ENCODE data around the gene NAALADL2.

Gene NAALADL2

DNA sequence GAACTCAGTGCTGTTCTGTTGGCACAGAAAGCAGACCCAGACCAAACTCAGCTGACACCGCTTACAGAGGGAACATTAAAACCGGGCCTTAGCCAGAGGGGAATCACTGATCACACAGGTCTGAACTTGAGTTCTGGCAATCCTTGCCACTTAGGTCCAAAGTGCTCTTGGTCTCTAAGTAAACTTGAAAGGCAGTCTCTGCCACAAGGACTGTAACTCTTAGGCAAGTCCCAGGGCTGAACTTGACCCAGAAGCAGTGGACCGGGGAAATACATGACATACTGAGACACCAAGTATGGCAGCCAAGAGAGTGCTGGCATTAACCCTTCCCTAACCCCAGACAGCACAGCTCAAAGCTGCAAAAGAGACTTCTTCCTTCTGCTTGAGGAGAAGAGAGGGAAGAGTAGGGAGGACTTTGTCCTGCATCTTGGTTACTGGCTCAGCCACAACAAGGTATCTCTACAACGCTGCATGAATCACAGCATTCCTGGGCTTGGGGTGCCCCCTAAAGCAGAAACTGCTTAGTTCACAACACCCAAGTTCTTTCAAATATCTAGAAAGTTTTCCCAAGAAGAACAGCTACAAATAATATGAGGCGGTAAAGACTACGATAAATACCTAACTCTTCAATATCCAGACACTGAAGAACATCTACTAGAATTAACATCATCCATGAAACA, 32.5 kb downstream of the NAALADL2 start:
- peak; percentile 13 for DNase-seq
- Histone ChIP-seq H3K4me1 (no peaks in the 10 kb centered on the region), H3K4me3 (ENCODE audit: low read depth, low read length) (no peak overlapping the region), H3K9me3 (no peaks in the 10 kb centered on the region), H3K36me3 (no peaks in the 10 kb centered on the region), H3K27me3 (no peaks in the 10 kb centered on the region)
- TF ChIP-seq, protein P1, sequence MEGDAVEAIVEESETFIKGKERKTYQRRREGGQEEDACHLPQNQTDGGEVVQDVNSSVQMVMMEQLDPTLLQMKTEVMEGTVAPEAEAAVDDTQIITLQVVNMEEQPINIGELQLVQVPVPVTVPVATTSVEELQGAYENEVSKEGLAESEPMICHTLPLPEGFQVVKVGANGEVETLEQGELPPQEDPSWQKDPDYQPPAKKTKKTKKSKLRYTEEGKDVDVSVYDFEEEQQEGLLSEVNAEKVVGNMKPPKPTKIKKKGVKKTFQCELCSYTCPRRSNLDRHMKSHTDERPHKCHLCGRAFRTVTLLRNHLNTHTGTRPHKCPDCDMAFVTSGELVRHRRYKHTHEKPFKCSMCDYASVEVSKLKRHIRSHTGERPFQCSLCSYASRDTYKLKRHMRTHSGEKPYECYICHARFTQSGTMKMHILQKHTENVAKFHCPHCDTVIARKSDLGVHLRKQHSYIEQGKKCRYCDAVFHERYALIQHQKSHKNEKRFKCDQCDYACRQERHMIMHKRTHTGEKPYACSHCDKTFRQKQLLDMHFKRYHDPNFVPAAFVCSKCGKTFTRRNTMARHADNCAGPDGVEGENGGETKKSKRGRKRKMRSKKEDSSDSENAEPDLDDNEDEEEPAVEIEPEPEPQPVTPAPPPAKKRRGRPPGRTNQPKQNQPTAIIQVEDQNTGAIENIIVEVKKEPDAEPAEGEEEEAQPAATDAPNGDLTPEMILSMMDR (IDR thresholded peaks at IDR 0.05; ENCODE audit: low read depth, low read length), result no peak

DNA sequence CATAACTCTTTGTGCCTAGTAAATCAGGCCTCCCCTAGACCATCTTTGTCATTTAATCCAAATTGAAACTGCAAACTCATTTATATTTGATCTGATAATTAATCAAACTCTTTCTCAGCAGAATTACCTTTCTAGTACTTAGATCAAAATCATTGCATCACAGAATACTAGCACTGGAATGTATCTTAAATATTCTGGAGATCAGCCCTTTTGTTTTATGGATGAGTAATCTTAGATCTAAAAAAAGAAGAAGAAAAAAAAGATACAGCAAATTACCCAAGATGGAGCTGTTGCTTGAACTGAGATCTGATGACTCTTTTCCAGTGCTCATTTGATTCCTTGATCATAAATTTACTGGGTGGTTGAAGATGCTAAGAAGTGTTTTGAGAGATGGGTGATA, 47.9 kb downstream of the NAALADL2 start:
- TF ChIP-seq, protein P1 (IDR thresholded peaks at IDR 0.05; ENCODE audit: low read depth, low read length), result no peak
- Histone ChIP-seq H3K27me3 (no peaks in the 10 kb centered on the region), H3K9me3 (no peaks in the 10 kb centered on the region), H3K4me3 (ENCODE audit: low read depth, low read length) (no peak overlapping the region), H3K36me3 (no peaks in the 10 kb centered on the region), H3K4me1 (no peaks in the 10 kb centered on the region)
- DNase-seq, result no peak

DNA sequence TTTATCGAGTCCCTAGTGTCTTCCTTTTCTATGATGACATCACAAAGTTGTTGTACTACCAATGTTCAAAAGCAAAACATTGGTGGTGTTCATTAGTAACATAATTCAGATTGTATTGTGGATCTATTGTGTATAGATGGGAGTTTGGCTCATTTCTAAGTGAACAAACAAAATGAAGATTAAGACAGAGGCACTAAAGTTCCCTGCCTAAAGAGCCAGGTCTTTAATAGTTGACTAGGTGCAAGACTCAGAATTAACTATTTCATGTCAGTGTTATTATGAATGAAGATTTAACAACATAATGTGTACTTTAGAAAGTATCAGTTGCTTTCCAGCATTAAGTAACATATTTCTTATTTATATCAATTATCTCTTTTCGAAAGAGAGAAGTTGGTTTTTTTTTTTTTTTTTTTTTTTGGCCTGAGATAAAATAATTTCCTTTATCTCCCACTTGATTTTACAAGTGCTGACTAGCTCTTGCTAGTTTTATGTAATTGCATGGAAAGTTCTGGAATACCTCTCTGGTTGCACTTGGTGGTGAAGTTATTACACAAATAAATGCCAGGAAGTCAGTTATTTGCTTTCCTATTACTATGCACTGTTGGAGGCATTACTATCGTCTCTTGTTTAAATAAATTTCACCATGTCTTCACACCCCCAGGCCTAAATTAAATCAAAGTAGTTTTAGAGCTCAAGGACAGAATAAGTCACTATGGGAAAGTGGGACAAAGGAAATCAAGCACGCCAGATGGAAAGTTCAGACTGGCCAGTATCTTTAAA, 48.7 kb downstream of the NAALADL2 start:
- Histone ChIP-seq H3K4me1 (no peaks in the 10 kb centered on the region), H3K36me3 (no peaks in the 10 kb centered on the region), H3K27me3 (no peaks in the 10 kb centered on the region), H3K9me3 (no peaks in the 10 kb centered on the region), H3K4me3 (ENCODE audit: low read depth, low read length) (no peak overlapping the region)
- TF ChIP-seq, protein P1 (IDR thresholded peaks at IDR 0.05; ENCODE audit: low read depth, low read length), result no peak
- no peak for DNase-seq

DNA sequence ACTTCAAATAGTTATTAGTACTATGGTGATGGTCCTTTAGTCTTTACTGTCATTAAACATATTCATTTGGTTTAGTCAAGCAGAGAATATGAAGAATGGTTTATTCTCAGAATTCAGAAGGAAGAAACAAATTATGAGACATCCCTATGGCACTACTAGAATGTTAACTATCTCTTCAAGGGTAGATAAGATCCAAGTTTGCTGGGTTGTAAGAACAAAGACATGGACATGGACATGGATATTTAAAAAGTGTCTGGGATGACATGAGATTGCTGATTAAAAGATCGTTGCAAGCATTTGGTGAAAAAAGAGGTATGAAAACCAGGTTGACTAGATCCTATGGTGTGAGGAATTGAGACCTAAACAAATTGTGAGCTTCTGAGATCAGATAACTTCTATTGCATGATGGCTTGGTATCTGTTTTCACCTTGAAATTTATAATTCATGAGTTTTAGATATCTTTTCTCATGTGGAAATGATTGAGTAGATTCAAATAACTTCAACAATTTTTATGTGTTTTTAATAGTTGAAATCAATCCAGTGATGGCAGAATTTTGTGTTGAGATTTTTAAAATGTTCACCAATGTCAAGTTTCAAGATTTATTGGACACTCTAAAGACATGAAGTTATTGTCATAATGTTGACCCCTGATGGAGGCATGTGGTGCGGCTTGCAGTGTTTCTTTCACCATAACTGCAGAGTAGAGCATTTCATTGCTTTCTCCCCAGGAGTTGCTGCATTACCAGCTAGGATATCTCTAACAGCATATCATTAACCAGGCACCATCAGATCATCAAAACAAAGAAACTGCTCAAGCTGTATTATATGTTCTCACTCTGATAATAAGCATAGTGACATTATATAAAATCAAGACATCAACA, 72.6 kb downstream of the NAALADL2 start:
- no peak for DNase-seq
- H3K36me3 ChIP-seq, result no peaks in the 10 kb centered on the region
- TF ChIP-seq, protein P1 (IDR thresholded peaks at IDR 0.05; ENCODE audit: low read depth, low read length), result no peak

DNA sequence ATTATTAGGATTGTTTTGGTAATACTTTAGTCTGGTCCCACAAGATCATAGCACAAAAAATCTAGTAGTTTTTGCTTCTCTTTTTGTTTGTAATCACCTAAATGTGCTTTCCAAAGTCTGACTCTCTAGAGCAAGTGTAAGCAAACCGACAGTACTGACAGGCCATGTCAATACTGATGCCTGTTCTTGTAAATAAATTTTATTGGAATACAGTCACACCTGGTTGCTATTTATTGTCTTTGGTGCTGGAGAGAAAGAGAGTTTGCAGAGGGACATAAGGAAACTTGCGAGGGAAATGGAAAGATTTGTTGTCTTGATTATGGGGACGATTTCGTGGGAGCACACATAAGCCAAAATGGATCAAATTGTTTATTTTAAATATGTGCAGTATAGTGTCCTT, 77.5 kb downstream of the NAALADL2 start:
- H3K4me1 ChIP-seq, result no peaks in the 10 kb centered on the region
- TF ChIP-seq, protein P1 (IDR thresholded peaks at IDR 0.05; ENCODE audit: low read depth, low read length), result no peak
- no peak overlapping the region for H3K4me3 ChIP-seq (ENCODE audit: low read depth, low read length)
- H3K36me3 ChIP-seq, result no peaks in the 10 kb centered on the region
- no peaks in the 10 kb centered on the region for H3K9me3 ChIP-seq
- H3K27me3 ChIP-seq, result no peaks in the 10 kb centered on the region
- DNase-seq, result no peak

More for the DNA sequence above, 72.6 kb downstream of the NAALADL2 start:
- Histone ChIP-seq H3K9me3 (no peaks in the 10 kb centered on the region), H3K4me3 (ENCODE audit: low read depth, low read length) (no peak overlapping the region), H3K4me1 (no peaks in the 10 kb centered on the region), H3K27me3 (no peaks in the 10 kb centered on the region)
